Activated naive CD4-positive, alpha-beta T cell treated with anti-CD3 and anti-CD28 coated beads, Interleukin-2, amount 10 ng/mL, durations not matched to agents 5 hours and 36 hours (primary cell): Measurements from ENCODE around the gene KCNE2. TPM values are rescaled to one million over a fixed set of nuclear protein-coding genes. Genes with fewer than 3 reads are reported as not detected.

Source experiments
- total RNA-seq, 2 experiments: library from RNA; stranded (reverse); gene quantifications; one replicate each; pipeline ENCODE4 v1.2.3, GENCODE V29; 2021

KCNE2 gene
- not detected for total RNA-seq

GRCh38 chr21:34363733-34364132, at the start of gene KCNE2:
Gene KCNE2, plus strand, starts transcription at chr21:34364006. Its CDS starts 6,473 bp downstream, at chr21:34370479.

GRCh38 chr21:34374940-34375618, 11.3 kb downstream of the KCNE2 start, which contains the start of gene SMIM11:
Gene SMIM11, plus strand, starts transcription at chr21:34375507. Its CDS starts 3,998 bp downstream, at chr21:34379505.

Other genes starting within 250 kb of the KCNE2 start
- gene SMIM11, start 11.5 kb downstream of the KCNE2 start, total RNA-seq: 10 to 100 TPM in 1 of 2 experiments, 1 to 10 TPM in 1; 4.8 to 16.7 TPM
- gene SMIM34, start 59.9 kb downstream of the KCNE2 start, total RNA-seq: not detected
- gene KCNE1, start 148.2 kb downstream of the KCNE2 start, total RNA-seq: under 1 TPM in 1 of 2 experiments, not detected in 1; 0.13 TPM